Common myeloid progenitor, CD34-positive (primary cell): ENCODE data around the gene ACP3.

Source experiments
- CTCF ChIA-PET: fragments of 350-600 bp; sonication (Branson Sonifier 250); formaldehyde crosslinking; loops from one replicate; lab custom pipeline; 2021; ENCODE audit warnings: antibody characterized with exemption; lab: Charles Lee
- POLR2A ChIA-PET: fragments of 350-600 bp; sonication (Branson Sonifier 250); formaldehyde crosslinking; loops from one replicate; lab custom pipeline; 2021; ENCODE audit warnings: antibody characterized with exemption; lab: Charles Lee
- DNase-seq, 3 donors: peaks; one replicate each; pipeline versions ENCODE4 v3.0.0 to v3.0.0-alpha.2; 2013
- H3K27ac ChIP-seq, 2 experiments: 1 replicate in 1 of 2; 2 replicates in 1 of 2; pipeline ENCODE4 v1.7.0; 2013; ENCODE audit warnings: inconsistent platforms in 2 of 2, low read length in 2 of 2, mild to moderate bottlenecking in 2 of 2, low read depth in 1 of 2, moderate library complexity in 1 of 2; ENCODE audit not compliant: severe bottlenecking in 2 of 2, insufficient read depth in 1 of 2, poor library complexity in 1 of 2
- H3K27me3 ChIP-seq, 5 experiments: replicated peaks in 2 of 5; 1 replicate in 3 of 5; 2 replicates in 2 of 5; pipeline versions ENCODE4 v1.6.1 to v1.7.0; 2013; ENCODE audit warnings: low read length in 4 of 5, mild to moderate bottlenecking in 2 of 5, moderate library complexity in 2 of 5, inconsistent platforms in 1 of 5; ENCODE audit not compliant: insufficient read depth in 5 of 5, control insufficient read depth in 4 of 5
- H3K36me3 ChIP-seq, 4 experiments: 1 replicate in 2 of 4; 2 replicates in 2 of 4; pipeline versions ENCODE4 v1.6.1 to v1.7.0; 2013; ENCODE audit warnings: low read length in 3 of 4, control low read depth in 1 of 4, mild to moderate bottlenecking in 1 of 4; ENCODE audit not compliant: control insufficient read depth in 4 of 4, insufficient read depth in 4 of 4
- H3K4me1 ChIP-seq, 4 experiments: 1 replicate in 3 of 4; 2 replicates in 1 of 4; pipeline versions ENCODE4 v1.6.1 to v1.7.1; 2013; ENCODE audit warnings: low read length in 3 of 4, mild to moderate bottlenecking in 3 of 4, control low read depth in 1 of 4, inconsistent platforms in 1 of 4, moderate library complexity in 1 of 4; ENCODE audit not compliant: control insufficient read depth in 4 of 4, insufficient read depth in 4 of 4; ENCODE audit errors: control extremely low read depth in 1 of 4
- H3K4me3 ChIP-seq, 7 experiments: 1 replicate in 4 of 7; 2 replicates in 3 of 7; pipeline versions ENCODE4 v1.5.1 to v1.7.0; 2013; ENCODE audit warnings: mild to moderate bottlenecking in 7 of 7, low read length in 6 of 7, moderate library complexity in 6 of 7, inconsistent platforms in 2 of 7, low read depth in 2 of 7, control low read depth in 1 of 7; ENCODE audit not compliant: insufficient read depth in 4 of 7, control insufficient read depth in 1 of 7; ENCODE audit errors: extremely low read depth in 1 of 7
- H3K9me3 ChIP-seq, 5 experiments: 1 replicate in 4 of 5; 2 replicates in 1 of 5; pipeline versions ENCODE4 v1.6.1 to v1.7.1; 2013; ENCODE audit warnings: low read length in 4 of 5, mild to moderate bottlenecking in 2 of 5, inconsistent platforms in 1 of 5, low read depth in 1 of 5, moderate library complexity in 1 of 5; ENCODE audit not compliant: control insufficient read depth in 4 of 5, insufficient read depth in 2 of 5; ENCODE audit errors: control extremely low read depth in 1 of 5
- whole genome bisulfite sequencing: methylation state at CpG from one replicate; pipeline ENCODE4 v1.1.5; 2013; ENCODE audit not compliant: insufficient coverage; 5-methylcytosine and 5-hydroxymethylcytosine counted together

ACP3 gene

DNA sequence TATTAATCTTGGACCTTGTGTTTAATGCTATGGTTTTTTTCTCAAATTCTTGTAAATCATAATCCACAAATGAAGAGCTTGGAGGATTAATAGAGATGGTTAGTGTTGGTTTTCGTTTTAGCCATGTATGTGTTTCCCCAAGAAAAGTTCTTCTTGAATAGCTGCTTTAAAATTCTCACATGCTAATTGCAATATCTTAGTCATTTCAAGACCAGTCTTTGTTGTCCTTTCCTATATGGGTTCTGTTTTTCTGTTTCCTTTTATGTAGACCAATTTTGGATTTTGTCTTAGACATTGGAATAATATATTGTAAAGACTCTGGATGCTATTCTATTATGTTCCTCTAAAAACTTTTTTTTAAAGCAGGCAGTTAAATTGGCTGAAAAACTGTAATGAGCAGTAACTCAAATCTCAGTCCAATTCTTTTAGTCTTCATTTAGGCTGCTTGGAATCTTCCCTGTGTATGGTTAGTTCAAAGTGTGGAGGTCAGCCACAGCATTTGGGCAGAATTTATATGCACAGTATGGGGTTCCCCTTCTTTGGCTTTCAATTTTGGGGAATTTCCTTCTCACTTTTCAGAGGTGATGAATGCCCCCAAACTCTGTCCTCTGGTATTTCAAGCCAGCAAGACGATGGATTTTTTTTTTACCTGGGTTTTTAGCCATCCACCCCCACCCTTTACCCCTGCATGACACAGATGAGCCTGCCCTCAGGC is 61.0 kb downstream of the ACP3 start:
- ChIA-PET CTCF (interaction anchor here (1.0 kb wide), 1 partner anchor 27 kb away, joined by 3 read pairs; no protein-coding TSS in a partner anchor), POLR2A (no interaction called here)
- Histone ChIP-seq H3K4me3 (no peak overlapping the region), H3K36me3 (no peaks in the 10 kb centered on the region), H3K4me1 (no peaks in the 10 kb centered on the region), H3K27me3 (no peaks in the 10 kb centered on the region), H3K9me3 (peaks cover 0 to 3% (median 0%) of the 10 kb centered on the region in 5 experiments), H3K27ac (no peak overlapping the region)
- WGBS, result 100% methylated on average over 1 of the region's 2 CpGs
- DNase-seq, result no peak

DNA sequence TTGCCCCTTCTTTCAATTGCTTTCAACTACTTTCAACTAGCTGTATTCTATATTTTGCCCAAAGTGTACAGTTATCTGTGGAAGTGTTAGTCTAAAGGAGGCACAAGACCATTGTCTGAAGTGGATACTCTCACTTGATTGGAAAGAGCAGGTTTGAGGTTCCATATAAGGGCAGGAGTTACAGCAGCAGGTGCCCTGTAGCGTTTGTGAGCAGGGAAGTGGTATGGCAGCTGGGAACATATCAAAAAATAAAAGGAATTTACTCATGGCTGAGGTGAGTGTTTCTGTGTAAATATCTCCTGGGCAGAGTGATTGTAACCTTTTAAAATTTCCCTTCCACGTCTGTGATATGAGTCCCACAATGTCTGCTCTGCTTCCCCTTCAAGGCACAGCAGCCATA is 61.6 kb downstream of the ACP3 start:
- H3K36me3 ChIP-seq, result no peaks in the 10 kb centered on the region
- H3K4me1 ChIP-seq, result no peaks in the 10 kb centered on the region
- no peak overlapping the region for H3K4me3 ChIP-seq
- 80% methylated on average over 1 of the region's 2 CpGs for WGBS
- H3K27me3 ChIP-seq, result no peaks in the 10 kb centered on the region
- H3K9me3 ChIP-seq, result peaks cover 0 to 6% (median 0%) of the 10 kb centered on the region in 5 experiments
- ChIA-PET POLR2A (no interaction called here), CTCF (interaction anchor here (0.7 kb wide), 1 partner anchor 29 kb away, joined by 3 read pairs; no protein-coding TSS in a partner anchor)
- H3K27ac ChIP-seq, result no peak overlapping the region
- no peak for DNase-seq

DNA sequence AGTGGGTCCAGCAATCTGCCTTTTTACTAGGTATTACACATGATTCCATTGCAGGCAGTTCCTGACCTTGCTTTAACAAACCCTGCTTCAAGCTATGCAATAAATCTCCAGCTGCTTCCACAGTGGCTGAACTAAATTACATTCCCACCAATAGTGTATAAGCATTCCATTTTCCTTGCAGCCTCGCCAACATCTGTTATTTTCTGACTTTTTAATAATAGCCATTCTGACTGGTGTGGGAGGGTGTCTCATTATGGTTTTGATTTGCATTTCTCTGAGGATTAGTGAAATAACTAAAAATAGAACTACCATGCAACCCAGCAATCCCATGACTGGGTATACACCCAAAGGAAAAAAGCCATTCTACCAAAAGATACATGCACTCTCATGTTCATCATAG is 63.7 kb downstream of the ACP3 start:
- Histone ChIP-seq H3K36me3 (no peaks in the 10 kb centered on the region), H3K9me3 (peaks cover 0 to 6% (median 0%) of the 10 kb centered on the region in 5 experiments), H3K27me3 (no peaks in the 10 kb centered on the region), H3K4me1 (no peaks in the 10 kb centered on the region), H3K4me3 (no peak overlapping the region), H3K27ac (no peak overlapping the region)
- WGBS, result no CpG with 5 or more reads among the region's 1 CpG
- CTCF ChIA-PET, result interaction anchor here (1.0 to 1.1 kb wide), 3 partner anchors 12 to 29 kb away, joined by 3 read pairs; no protein-coding TSS in a partner anchor
- POLR2A ChIA-PET, result no interaction called here
- DNase-seq, result no peak

DNA sequence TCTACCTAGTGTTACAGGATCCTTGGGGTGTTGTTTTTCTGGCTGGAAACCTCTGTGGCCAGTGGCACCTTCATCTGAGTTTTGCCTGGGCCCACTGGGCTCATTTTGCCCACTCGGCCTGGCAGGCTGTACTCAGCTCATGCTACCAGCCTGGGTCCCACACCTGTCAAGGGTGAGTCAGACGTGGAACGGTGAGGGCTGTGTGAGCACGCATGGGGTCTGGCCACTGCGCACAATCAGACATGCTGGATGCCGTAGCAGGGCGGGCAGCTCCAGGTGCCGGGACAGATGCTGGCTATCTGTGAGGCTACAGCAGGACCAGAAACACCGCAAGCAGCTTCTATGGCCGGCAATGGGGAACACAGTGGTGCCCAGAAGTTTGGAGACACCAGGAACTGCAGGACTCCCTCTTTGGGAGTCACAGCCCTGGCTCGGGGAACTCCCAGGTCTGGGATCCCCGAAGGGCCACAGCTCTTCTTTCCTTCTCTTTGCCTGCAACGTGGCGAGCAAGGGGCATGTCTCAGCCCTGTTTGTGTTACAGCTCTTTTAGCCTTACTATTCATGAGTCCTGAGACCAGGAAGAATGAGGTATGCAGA is 64.2 kb downstream of the ACP3 start:
- 99% methylated on average over 12 of the region's 14 CpGs for WGBS

DNA sequence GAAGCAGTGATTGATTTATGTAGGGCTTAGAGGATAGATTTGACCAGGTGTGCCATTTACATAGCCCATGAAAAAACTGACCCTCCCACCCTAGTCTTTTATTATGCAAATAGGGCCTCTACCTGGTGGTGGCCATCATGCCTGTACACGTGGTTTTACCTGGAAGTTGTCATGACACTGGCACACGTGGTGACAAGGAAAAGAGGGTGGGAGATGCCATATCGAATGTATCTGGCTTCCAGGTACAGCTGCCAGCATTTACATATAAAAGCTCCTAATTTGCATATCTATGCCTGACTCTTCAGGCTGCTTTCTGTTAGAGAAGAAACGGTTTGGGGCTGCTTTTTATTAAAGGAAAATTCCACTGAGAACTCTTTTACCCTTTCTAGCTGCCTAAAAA is 65.1 kb downstream of the ACP3 start:
- Histone ChIP-seq H3K36me3 (no peaks in the 10 kb centered on the region), H3K27me3 (no peaks in the 10 kb centered on the region), H3K4me3 (no peak overlapping the region), H3K9me3 (peaks cover 0 to 6% (median 0%) of the 10 kb centered on the region in 5 experiments), H3K4me1 (peaks cover 0 to 5% (median 4%) of the 10 kb centered on the region in 4 experiments), H3K27ac (no peak overlapping the region)
- 95% methylated on average over 3 of the region's 4 CpGs for WGBS
- no peak for DNase-seq
- CTCF ChIA-PET, result interaction anchor here (0.9 kb wide), 1 partner anchor 26 kb away, joined by 3 read pairs; no protein-coding TSS in a partner anchor
- POLR2A ChIA-PET, result no interaction called here

More for the DNA sequence above, 64.2 kb downstream of the ACP3 start:
- Histone ChIP-seq H3K9me3 (peaks cover 0 to 6% (median 0%) of the 10 kb centered on the region in 5 experiments), H3K4me3 (no peak overlapping the region), H3K36me3 (no peaks in the 10 kb centered on the region), H3K4me1 (peaks cover 0 to 3% (median 1%) of the 10 kb centered on the region in 4 experiments), H3K27me3 (no peaks in the 10 kb centered on the region), H3K27ac (no peak overlapping the region)
- ChIA-PET CTCF (interaction anchor here (1.0 to 1.1 kb wide), 3 partner anchors 13 to 30 kb away, joined by 3 read pairs; no protein-coding TSS in a partner anchor), POLR2A (no interaction called here)
- DNase-seq, result no peak

DNA sequence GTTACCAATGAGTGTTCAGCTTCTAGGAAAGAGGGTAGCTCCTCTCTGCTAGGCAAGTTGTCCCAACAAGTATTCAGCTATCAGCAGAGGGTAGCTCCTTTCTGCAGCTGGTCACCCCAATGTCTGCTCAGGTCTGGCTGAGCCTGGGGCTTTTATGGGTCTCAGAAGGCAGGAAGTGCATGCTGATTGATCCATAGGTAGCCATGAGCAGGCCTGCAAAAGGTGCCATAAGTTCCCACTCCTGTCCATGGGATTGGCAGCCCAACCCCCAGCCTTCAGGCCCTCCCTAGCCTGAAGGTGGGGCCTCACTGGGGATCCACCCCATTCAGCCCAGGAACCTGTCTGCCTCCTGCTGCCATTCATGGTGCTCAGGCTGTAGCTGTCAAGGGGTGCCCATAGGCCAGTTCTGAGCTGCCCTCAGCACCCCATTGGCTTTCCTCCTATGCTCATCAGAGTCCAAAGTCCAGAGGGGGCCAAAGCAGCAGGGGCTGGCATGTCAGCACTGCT is 65.5 kb downstream of the ACP3 start:
- peaks cover 0 to 5% (median 4%) of the 10 kb centered on the region in 4 experiments for H3K4me1 ChIP-seq
- POLR2A ChIA-PET, result no interaction called here
- DNase-seq, result no peak
- CTCF ChIA-PET, result interaction anchor here (0.9 kb wide), 1 partner anchor 27 kb away, joined by 3 read pairs; no protein-coding TSS in a partner anchor
- peaks cover 0 to 6% (median 0%) of the 10 kb centered on the region in 5 experiments for H3K9me3 ChIP-seq
- H3K27ac ChIP-seq, result no peak overlapping the region
- H3K4me3 ChIP-seq, result no peak overlapping the region
- H3K36me3 ChIP-seq, result no peaks in the 10 kb centered on the region
- no peaks in the 10 kb centered on the region for H3K27me3 ChIP-seq

DNA sequence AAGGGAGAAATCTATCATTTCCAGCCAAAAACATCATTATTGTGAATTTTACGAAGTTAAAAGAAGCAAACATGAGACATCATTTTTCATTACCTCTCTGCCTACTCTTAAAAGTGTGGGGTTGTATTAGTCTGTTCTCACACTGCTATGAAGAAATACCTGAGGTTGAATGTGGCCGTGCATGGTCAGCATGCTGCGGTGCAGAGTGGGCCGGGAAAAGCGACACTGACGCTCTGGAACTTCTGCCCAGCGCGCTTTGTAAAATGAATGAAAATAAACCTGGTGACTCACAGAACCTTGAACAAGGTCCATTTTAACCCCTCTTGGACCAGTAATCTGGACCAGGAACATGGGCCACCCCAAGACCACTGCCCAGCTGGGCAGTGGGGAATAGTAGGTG is 69.1 kb downstream of the ACP3 start:
- WGBS, result 95% methylated on average over 5 of the region's 8 CpGs
- CTCF ChIA-PET, result no interaction called here
- peaks cover 0 to 6% (median 0%) of the 10 kb centered on the region in 5 experiments for H3K9me3 ChIP-seq

More for the DNA sequence above, 69.1 kb downstream of the ACP3 start:
- Histone ChIP-seq H3K4me1 (peaks cover 0 to 5% (median 4%) of the 10 kb centered on the region in 4 experiments), H3K36me3 (no peaks in the 10 kb centered on the region), H3K27ac (no peak overlapping the region), H3K4me3 (no peak overlapping the region), H3K27me3 (no peaks in the 10 kb centered on the region)
- POLR2A ChIA-PET, result no interaction called here
- no peak for DNase-seq
